Measurements from ENCODE around the gene CREB3.

The CREB3 gene

GRCh38 chr9:35732185-35732799 is at the start of gene CREB3, which contains the start of gene TLN1:
TSS of gene CREB3 (plus strand) at chr9:35732666. CDS start at chr9:35732773, 107 bp downstream.
TSS of gene TLN1 (minus strand) at chr9:35732195. CDS start at chr9:35725694, 6,501 bp downstream.
- DNase-seq = peak; percentile 97

GRCh38 chr9:35683323-35683722 is 49.1 kb upstream of the CREB3 start:
- no peak for DNase-seq

DNA sequence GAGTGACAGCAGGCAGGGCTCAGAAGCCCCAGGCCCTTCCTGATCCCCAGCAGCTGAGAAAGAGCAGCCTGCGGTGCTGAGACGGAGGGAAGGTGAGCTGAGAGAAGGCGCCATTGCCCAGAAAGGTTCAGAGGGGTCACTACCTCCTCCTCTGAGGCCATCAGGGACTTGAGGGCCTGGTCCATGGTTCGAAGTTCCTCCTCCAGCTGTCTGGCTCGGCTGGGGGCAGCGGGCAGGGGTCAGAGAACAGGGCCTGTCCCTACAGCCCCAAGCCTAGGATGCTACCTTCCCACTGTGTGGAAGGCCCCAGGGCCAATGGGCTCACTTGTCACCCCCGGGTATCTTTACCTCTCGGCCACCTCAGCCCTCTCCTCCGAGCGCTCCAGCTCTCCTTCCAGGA is 47.5 kb upstream of the CREB3 start:
- DNase-seq = no peak

GRCh38 chr9:35685506-35685905 is 47.0 kb upstream of the CREB3 start:
- no peak for DNase-seq

DNA sequence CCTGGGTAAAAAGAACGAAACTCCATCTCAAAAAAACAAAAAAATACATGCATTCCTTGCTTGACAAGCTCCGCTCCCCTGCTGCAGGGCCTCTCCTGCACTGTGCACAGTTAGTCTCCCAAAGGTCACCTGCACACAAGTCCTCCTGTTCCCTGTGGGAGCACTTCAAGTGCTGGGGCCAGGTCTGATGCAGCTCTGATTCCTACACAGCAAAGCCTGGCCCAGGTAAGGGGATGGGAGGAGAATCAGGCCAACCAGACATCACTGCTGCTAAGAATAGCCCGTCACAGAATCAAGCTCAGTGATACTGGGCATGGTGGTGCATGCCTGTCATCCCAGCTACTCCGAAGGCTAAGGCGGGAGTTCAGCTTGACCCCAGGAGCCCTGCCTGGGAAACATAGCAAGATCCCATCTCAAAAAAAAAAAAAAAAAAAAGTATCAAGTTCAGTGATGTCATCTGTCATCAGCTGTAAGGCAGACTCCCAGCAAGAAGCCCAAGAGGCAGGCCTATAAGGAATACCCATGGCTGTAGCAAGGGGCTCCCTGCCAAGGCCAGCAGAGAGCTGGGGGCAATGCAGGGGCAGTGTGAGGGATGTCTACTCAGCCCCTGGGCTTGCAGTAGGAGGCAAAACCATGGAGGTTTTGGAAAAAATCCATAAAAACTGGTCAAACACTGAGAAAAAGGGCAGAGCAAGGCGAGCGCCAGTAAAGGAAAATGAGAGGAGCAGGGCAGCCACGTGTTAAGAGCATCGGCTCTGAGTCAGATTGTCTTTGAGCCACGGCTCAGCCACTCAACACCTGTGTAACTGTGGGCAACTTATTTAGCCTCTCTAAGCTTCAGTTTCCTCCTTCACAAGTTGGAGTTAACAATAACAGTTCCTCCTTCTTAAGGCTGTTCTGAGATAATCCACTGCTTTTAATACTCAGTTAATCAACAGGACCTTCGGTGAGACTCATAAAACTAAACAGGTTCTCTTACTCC is 46.0 kb upstream of the CREB3 start:
- DNase-seq = no peak

DNA sequence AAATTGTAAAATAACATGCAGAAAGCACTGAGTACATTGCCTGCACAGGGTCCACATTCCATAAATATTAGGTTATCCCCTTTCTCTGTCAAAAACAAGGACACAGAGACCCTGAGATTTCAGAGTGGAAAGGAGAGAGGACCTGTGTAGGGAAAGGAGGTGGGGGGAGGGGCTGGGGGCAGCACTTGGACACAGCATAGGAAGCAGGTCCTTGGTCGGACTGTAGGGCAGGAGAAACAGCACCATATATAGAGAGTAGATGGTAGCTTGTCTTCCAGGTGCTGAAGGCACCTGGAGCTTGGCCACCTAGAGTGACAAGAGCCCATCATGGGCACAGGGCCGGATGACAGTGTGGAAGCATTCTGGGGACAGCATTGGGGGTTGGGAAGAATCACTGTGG is 45.2 kb upstream of the CREB3 start:
- no peak for DNase-seq

DNA sequence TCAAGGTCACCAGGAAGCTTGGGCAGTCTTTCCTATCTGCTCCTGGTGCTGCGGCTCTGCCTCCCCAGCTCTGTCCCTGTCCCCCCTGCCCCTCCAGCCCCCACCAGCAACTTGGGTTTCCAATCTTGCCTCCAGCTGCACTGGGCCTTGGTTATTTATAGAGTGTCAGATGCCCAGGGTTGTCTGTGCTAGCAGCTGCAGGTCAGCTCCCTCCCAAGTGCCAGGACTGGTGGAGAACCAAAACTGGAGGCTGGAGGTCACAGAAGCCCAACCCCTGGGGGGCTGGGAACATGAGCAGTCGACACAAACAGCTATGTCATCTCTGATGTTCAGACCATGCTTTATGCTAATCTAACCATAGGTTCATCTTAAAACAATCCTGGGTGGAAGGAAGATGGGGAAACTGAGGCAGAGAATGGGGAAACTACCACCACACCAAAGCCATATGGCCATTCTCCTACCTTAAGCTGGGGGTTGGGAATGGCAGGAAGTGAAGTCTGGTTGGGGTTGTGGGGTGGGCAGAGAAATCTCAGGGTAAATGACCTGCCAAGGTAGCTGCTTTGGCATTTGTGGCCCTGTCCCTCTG is 44.4 kb upstream of the CREB3 start:
- no peak for DNase-seq

- no peak for DNase-seq
Measured at GRCh38 chr9:35688558-35689541, 43.6 kb upstream of the CREB3 start.

- DNase-seq = peak; percentile 81
Measured at GRCh38 chr9:35689542-35690293, 42.7 kb upstream of the CREB3 start, which contains the start of gene TPM2. TSS of gene TPM2 (minus strand) at chr9:35689925. CDS start at chr9:35689817, 108 bp downstream.

- no peak for DNase-seq
Measured at GRCh38 chr9:35690294-35690613, 42.2 kb upstream of the CREB3 start.

DNA sequence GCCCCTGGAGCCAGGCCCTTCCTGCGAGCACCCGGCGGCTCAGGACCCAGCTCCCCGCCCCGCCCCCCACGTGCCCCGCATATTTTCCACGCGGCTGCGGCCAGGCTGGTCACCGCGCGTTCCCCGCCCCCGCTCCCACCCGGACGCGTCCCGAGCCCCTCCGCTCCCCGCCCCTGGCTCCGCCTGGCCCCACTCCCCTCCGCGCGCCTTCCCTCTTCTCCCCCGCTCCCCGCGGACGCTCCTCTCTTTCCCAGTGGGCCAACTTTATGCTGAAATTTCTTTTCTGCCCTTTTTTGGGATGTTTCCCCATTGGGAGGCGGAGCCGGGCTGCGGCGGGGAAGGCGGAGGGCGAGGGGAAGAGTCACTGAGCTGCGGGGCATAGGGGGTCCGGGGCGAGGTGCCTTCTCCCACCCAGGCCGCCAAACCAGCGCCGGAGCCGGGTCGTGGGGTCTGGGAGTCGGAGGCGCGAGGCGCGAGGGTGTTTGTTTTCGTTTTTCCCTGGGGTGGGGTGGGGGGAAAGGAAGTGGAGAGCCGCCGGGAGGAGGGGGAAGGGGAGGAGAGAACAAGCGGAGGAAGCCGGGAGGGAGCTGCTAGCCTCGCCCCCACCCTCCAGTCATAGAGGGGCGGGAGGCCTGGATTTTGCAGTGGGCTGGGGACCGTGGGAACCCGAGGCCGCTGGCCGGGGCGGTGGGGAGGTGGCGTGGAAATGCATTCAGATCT is 41.7 kb upstream of the CREB3 start:
- DNase-seq = peak; percentile 65

DNA sequence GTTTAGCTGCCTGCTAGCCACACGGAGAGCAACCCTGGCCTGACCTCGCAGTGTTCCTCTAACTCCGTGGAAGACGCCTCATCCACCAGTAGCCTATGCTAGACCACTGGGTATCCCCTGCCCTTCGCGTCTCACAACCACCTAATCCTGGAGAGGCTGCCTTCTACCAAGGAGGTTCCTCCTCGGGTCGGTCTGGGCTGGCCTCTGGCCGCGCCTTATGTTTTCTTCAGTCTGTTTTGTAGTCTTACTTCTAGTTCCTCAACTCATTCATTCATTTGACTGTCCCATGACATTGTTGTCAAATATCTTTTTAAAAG is 41.2 kb upstream of the CREB3 start:
- no peak for DNase-seq

GRCh38 chr9:35691757-35692301 is 40.6 kb upstream of the CREB3 start:
- no peak for DNase-seq

GRCh38 chr9:35695943-35696401 is 36.5 kb upstream of the CREB3 start:
- no peak for DNase-seq

DNA sequence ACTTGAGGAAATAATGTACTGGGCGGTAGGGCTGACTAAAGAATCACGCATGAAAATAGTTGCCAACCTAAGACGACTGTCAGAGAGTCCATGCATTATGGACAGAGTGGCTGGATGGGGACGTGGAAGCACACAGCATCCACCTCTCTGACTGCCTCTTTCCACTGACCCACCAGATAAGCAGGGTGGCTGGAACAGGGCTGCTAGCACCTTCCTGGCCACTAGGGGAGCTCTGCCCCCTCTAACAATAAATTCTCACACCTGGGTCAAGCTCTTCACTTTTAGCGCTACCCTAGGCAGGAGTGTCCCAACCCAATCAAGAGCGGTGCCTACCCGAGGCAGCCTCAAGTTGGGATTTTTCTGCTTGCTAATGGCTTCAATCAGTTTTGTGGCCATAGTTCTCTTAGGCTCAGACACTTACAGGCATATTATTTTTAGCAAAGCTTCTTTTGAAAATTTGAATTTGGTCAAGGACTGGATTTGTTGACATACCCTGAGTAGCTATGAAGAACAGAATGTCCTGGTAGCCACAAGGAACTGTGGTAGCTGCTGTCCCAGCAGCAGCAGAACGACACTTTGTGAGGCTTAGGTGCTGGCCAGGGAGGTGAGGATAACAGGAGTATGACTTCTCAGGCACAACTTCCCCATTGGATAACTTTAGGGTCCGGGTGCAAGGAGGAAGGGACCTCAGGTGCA is 35.8 kb upstream of the CREB3 start:
- no peak for DNase-seq

DNA sequence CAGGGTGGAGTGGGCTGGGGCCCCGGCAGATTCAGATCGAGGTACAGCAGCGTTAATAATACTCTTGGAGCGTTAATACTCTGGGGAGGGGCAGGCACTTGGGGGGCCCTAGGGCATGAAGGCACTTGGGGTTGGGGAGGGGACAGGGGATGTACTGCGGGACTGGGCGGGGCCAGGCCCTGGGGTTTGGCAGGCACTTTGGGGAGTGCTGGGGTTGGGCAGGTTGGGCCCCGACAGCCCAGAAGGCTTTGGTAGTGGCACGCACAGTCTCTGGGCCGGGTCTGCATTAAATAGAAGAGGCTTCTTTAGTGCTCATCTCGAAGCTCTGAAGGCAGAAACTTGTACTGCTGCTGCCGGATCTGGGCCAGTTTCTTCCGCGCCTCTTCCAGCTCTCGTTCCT is 35.0 kb upstream of the CREB3 start:
- no peak for DNase-seq

- no peak for DNase-seq
Measured at GRCh38 chr9:35698231-35698630, 34.2 kb upstream of the CREB3 start.

- DNase-seq = no peak
Measured at GRCh38 chr9:35700031-35700430, 32.4 kb upstream of the CREB3 start.

- no peak for DNase-seq
Measured at GRCh38 chr9:35700942-35701341, 31.5 kb upstream of the CREB3 start.

DNA sequence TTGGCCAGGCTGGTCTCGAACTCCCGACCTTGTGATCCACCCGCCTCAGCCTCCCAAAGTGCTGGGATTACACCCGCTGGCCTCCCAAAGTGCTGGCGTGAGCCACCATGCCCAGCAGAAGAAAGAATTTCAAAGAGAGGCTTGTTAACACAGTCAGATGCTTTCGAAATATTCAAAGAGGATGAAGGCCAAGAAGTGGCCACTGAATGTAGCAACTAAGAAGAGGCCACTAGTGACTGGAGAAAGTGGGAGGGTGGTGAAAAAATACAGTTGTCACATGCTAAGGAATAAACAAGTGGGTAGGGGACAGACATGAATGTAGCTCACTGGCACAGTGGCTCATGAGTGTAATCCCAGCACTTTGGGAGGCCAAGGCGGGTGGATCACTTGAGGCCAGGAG is 29.8 kb upstream of the CREB3 start:
- no peak for DNase-seq
